ENCODE results near the gene TNK2. TPM values are rescaled to one million over a fixed set of nuclear protein-coding genes. Genes with fewer than 3 reads are reported as not detected.

TNK2 gene
- total RNA-seq, 1 experiment from 2014 or later = 18.2 TPM

GRCh38 chr3:195893044-195893395 lies 15.3 kb downstream of the TNK2 start:
- Histone ChIP-seq H3K4me3 (ENCODE audit: low read depth, low read length, poor library complexity, severe bottlenecking) (no peak overlapping the region), H3K27me3 (replicated peaks; ENCODE audit: insufficient read depth, low read depth, low read length, poor library complexity) (no peaks in the 10 kb centered on the region), H3K4me1 (ENCODE audit: insufficient read depth, low read length, poor library complexity, severe bottlenecking) (peaks cover 29% of the 10 kb centered on the region), H3K36me3 (ENCODE audit: insufficient read depth, low read length, poor library complexity, severe bottlenecking) (no peaks in the 10 kb centered on the region), H3K27ac (ENCODE audit: low read depth, low read length, poor library complexity, severe bottlenecking) (no peak overlapping the region), H3K9me3 (ENCODE audit: low read depth, low read length, poor library complexity, severe bottlenecking) (no peaks in the 10 kb centered on the region)
- no TSS peak for BruUV-seq (replicated peaks)
- no peak for DNase-seq (ENCODE audit: low spot score)
- intact Hi-C loops (cut with micrococcal nuclease; ENCODE audit: unreplicated experiment) = no loop called here
- POLR2A ChIA-PET (ENCODE audit: low non-redundant PET) = no interaction called here
- TF ChIP-seq CTCF (conservative IDR thresholded peaks at IDR 0.05; ENCODE audit: low read depth, low read length) (no peak), EZH2 (IDR thresholded peaks at IDR 0.05; ENCODE audit: borderline replicate concordance, low read depth, low read length, poor library complexity, severe bottlenecking) (no peak)
- CTCF ChIA-PET = no interaction called here

GRCh38 chr3:195892105-195893043 lies 16.0 kb downstream of the TNK2 start:
- CTCF ChIA-PET = no interaction called here
- BruUV-seq (replicated peaks) = no TSS peak

GRCh38 chr3:195891431-195892104 lies 16.8 kb downstream of the TNK2 start:
- no peak overlapping the region for H3K27ac ChIP-seq (ENCODE audit: low read depth, low read length, poor library complexity, severe bottlenecking)
- peaks cover 22% of the 10 kb centered on the region for H3K4me1 ChIP-seq (ENCODE audit: insufficient read depth, low read length, poor library complexity, severe bottlenecking)
- TF ChIP-seq EZH2 (IDR thresholded peaks at IDR 0.05; ENCODE audit: borderline replicate concordance, low read depth, low read length, poor library complexity, severe bottlenecking) = no peak
- no peak for TF ChIP-seq CTCF (conservative IDR thresholded peaks at IDR 0.05; ENCODE audit: low read depth, low read length)
- BruUV-seq (replicated peaks) = no TSS peak
- no peaks in the 10 kb centered on the region for H3K27me3 ChIP-seq (replicated peaks; ENCODE audit: insufficient read depth, low read depth, low read length, poor library complexity)
- DNase-seq (ENCODE audit: low spot score) = no peak
- intact Hi-C loops (cut with micrococcal nuclease; ENCODE audit: unreplicated experiment) = no loop called here
- CTCF ChIA-PET = no interaction called here
- no peaks in the 10 kb centered on the region for H3K36me3 ChIP-seq (ENCODE audit: insufficient read depth, low read length, poor library complexity, severe bottlenecking)
- H3K4me3 ChIP-seq (ENCODE audit: low read depth, low read length, poor library complexity, severe bottlenecking) = no peak overlapping the region
- POLR2A ChIA-PET (ENCODE audit: low non-redundant PET) = no interaction called here
- H3K9me3 ChIP-seq (ENCODE audit: low read depth, low read length, poor library complexity, severe bottlenecking) = no peaks in the 10 kb centered on the region

More at GRCh38 chr3:195892105-195893043, 16.0 kb downstream of the TNK2 start:
- TF ChIP-seq EZH2 (IDR thresholded peaks at IDR 0.05; ENCODE audit: borderline replicate concordance, low read depth, low read length, poor library complexity, severe bottlenecking) = no peak
- no peak for TF ChIP-seq CTCF (conservative IDR thresholded peaks at IDR 0.05; ENCODE audit: low read depth, low read length)
- POLR2A ChIA-PET (ENCODE audit: low non-redundant PET) = no interaction called here
- intact Hi-C loops (cut with micrococcal nuclease; ENCODE audit: unreplicated experiment) = no loop called here
- peaks cover 29% of the 10 kb centered on the region for H3K4me1 ChIP-seq (ENCODE audit: insufficient read depth, low read length, poor library complexity, severe bottlenecking)
- H3K9me3 ChIP-seq (ENCODE audit: low read depth, low read length, poor library complexity, severe bottlenecking) = no peaks in the 10 kb centered on the region
- no peak overlapping the region for H3K27ac ChIP-seq (ENCODE audit: low read depth, low read length, poor library complexity, severe bottlenecking)
- no peaks in the 10 kb centered on the region for H3K27me3 ChIP-seq (replicated peaks; ENCODE audit: insufficient read depth, low read depth, low read length, poor library complexity)
- no peak for DNase-seq (ENCODE audit: low spot score)
- H3K4me3 ChIP-seq (ENCODE audit: low read depth, low read length, poor library complexity, severe bottlenecking) = no peak overlapping the region
- H3K36me3 ChIP-seq (ENCODE audit: insufficient read depth, low read length, poor library complexity, severe bottlenecking) = no peaks in the 10 kb centered on the region

All from A673 (cell line).